CD4-positive, CD25-positive, alpha-beta regulatory T cell (primary cell): ENCODE results near the gene ZNF500. TPM values are rescaled to one million over a fixed set of nuclear protein-coding genes. Genes with fewer than 3 reads are reported as not detected.

Experiments
- ATAC-seq, 2 donors: fragments of 150-1000 bp; cut with Tn5 transposase; one replicate each; pipeline ENCODE4 v1.10.0; 2021; ENCODE audit warnings: low read depth in 2 of 2, moderate number of reproducible peaks in 2 of 2, moderate library complexity in 1 of 2
- DNase-seq, 3 donors: peaks; one replicate each; pipeline versions ENCODE4 v3.0.0 to v3.0.0-alpha.2; 2012 to 2022; ENCODE audit warnings: mixed read lengths in 1 of 3
- H3K27ac ChIP-seq: one replicate; pipeline ENCODE4 v1.7.0; 2013; ENCODE audit warnings: mild to moderate bottlenecking, low read length; ENCODE audit not compliant: insufficient read depth, poor library complexity, severe bottlenecking
- H3K27me3 ChIP-seq: one replicate; pipeline ENCODE4 v1.7.0; 2013; ENCODE audit warnings: low read length; ENCODE audit not compliant: control insufficient read depth, insufficient read depth
- H3K36me3 ChIP-seq: one replicate; pipeline ENCODE4 v1.7.0; 2013; ENCODE audit warnings: mild to moderate bottlenecking, low read length, moderate library complexity; ENCODE audit not compliant: control insufficient read depth, insufficient read depth
- H3K4me1 ChIP-seq: 2 replicates; pipeline ENCODE4 v1.7.0; 2013; ENCODE audit warnings: mild to moderate bottlenecking, low read length; ENCODE audit not compliant: insufficient read depth, control insufficient read depth, poor library complexity, severe bottlenecking
- H3K4me3 ChIP-seq: one replicate; pipeline ENCODE4 v1.7.0; 2013; ENCODE audit warnings: low read depth, mild to moderate bottlenecking, low read length, moderate library complexity
- H3K9me3 ChIP-seq, 2 experiments: 1 replicate in 1 of 2; 2 replicates in 1 of 2; pipeline ENCODE4 v1.7.0; 2013; ENCODE audit warnings: low read length in 2 of 2, mild to moderate bottlenecking in 1 of 2, moderate library complexity in 1 of 2; ENCODE audit not compliant: control insufficient read depth in 2 of 2
- H3K27ac Mint-ChIP-seq, 3 donors: one replicate each; pipeline ENCODE4 v1.8.0; 2020 to 2022; ENCODE audit warnings: mild to moderate bottlenecking in 3 of 3, mixed read lengths in 3 of 3, moderate library complexity in 2 of 3
- H3K27me3 Mint-ChIP-seq: one replicate; pipeline ENCODE4 v1.8.0; 2022; ENCODE audit warnings: mild to moderate bottlenecking, mixed read lengths
- H3K36me3 Mint-ChIP-seq: one replicate; pipeline ENCODE4 v1.8.0; 2020; ENCODE audit warnings: mixed read lengths
- H3K4me1 Mint-ChIP-seq, 4 donors: one replicate each; pipeline ENCODE4 v1.8.0; 2020 to 2022; ENCODE audit warnings: mixed read lengths in 4 of 4, mild to moderate bottlenecking in 1 of 4
- H3K4me3 Mint-ChIP-seq, 4 donors: one replicate each; pipeline ENCODE4 v1.8.0; 2020 to 2022; ENCODE audit warnings: mild to moderate bottlenecking in 4 of 4, mixed read lengths in 4 of 4, moderate library complexity in 3 of 4
- H3K9me3 Mint-ChIP-seq, 7 donors: one replicate each; pipeline ENCODE4 v1.8.0; 2020 to 2022; ENCODE audit warnings: mixed read lengths in 7 of 7, mild to moderate bottlenecking in 3 of 7, moderate library complexity in 2 of 7
- polyA plus RNA-seq, 4 donors: library from polyadenylated mRNA; unstranded; fragments of 300-500 nt; fragmentation: Illumina TruSeq; gene quantifications; one replicate each; pipeline ENCODE4 v1.2.3, GENCODE V29; 2021
- total RNA-seq: library from RNA; stranded (reverse); gene quantifications from one replicate; pipeline ENCODE4 v1.2.3, GENCODE V29; 2022

Gene ZNF500
- total and polyA plus RNA-seq, 5 donors from 2014 or later, result 4.5 to 16.9 (median 12.3) TPM

GRCh38 chr16:4752351-4753100 lies 14.4 kb downstream of the ZNF500 start:
- H3K27me3 Mint-ChIP-seq, result no peaks in the 10 kb centered on the region
- Histone ChIP-seq H3K27ac (no peak overlapping the region), H3K27me3 (no peaks in the 10 kb centered on the region), H3K36me3 (peaks cover 39% of the 10 kb centered on the region), H3K4me1 (no peaks in the 10 kb centered on the region), H3K9me3 (no peaks in the 10 kb centered on the region), H3K4me3 (no peak overlapping the region)
- peaks cover 23% of the 10 kb centered on the region for H3K36me3 Mint-ChIP-seq
- no peak overlapping the region for H3K4me3 Mint-ChIP-seq
- DNase-seq (no peak), ATAC-seq (no peak)
- H3K9me3 Mint-ChIP-seq, result peaks cover 0 to 2% (median 0%) of the 10 kb centered on the region in 7 donors
- H3K4me1 Mint-ChIP-seq, result peaks cover 0 to 10% (median 7%) of the 10 kb centered on the region in 4 donors
- H3K27ac Mint-ChIP-seq, result no peak overlapping the region

GRCh38 chr16:4750896-4751295 lies 16.1 kb downstream of the ZNF500 start:
- peaks cover 34% of the 10 kb centered on the region for H3K36me3 ChIP-seq
- H3K4me1 ChIP-seq, result no peaks in the 10 kb centered on the region
- no peak overlapping the region for H3K4me3 ChIP-seq
- Mint-ChIP-seq H3K4me3 (no peak overlapping the region), H3K4me1 (peaks cover 0 to 16% (median 7%) of the 10 kb centered on the region in 4 donors), H3K27me3 (no peaks in the 10 kb centered on the region), H3K9me3 (peaks cover 0 to 2% (median 0%) of the 10 kb centered on the region in 7 donors), H3K36me3 (peaks cover 17% of the 10 kb centered on the region), H3K27ac (no peak overlapping the region)
- no peaks in the 10 kb centered on the region for H3K9me3 ChIP-seq
- no peak overlapping the region for H3K27ac ChIP-seq
- H3K27me3 ChIP-seq, result no peaks in the 10 kb centered on the region
- DNase-seq (no peak), ATAC-seq (no peak)

DNA sequence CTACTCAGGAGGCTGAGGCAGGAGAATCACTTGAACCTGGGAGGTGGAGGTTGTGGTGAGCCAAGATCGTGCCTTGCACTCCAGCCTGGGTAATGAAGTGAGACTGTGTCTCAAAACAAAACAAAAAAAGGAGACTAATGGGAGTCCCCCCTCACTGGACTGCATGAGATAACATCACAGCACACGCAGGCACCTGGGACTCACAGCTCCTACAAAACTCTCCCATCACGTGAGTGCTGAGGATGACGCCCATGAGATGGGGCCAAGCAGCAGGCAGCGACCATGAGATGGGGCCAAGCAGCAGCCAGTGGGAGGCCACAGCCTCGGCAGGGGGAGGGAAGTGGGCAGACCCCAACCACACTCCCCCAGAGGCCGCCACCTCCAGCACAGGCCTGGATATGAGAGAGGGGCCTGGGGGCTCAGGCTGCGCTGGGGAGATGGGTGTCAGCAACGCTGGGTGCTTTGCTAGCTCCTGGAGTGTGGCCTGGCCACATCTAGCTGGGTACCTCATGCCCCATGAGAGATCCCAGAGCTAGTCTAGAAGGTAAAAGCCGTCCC lies 17.2 kb downstream of the ZNF500 start:
- H3K4me1 ChIP-seq, result no peaks in the 10 kb centered on the region
- H3K36me3 ChIP-seq, result peaks cover 25% of the 10 kb centered on the region
- no peak overlapping the region for H3K27ac ChIP-seq
- H3K27ac Mint-ChIP-seq, result no peak overlapping the region
- H3K27me3 ChIP-seq, result no peaks in the 10 kb centered on the region
- no peaks in the 10 kb centered on the region for H3K9me3 ChIP-seq
- H3K9me3 Mint-ChIP-seq, result no peaks in the 10 kb centered on the region
- no peak overlapping the region for H3K4me3 ChIP-seq
- H3K4me1 Mint-ChIP-seq, result peaks cover 0 to 16% (median 6%) of the 10 kb centered on the region in 4 donors
- H3K27me3 Mint-ChIP-seq, result no peaks in the 10 kb centered on the region
- no peak for DNase-seq
- H3K36me3 Mint-ChIP-seq, result peaks cover 8% of the 10 kb centered on the region
- no peak overlapping the region for H3K4me3 Mint-ChIP-seq
- ATAC-seq, result no peak

GRCh38 chr16:4748682-4749411 lies 18.1 kb downstream of the ZNF500 start:
- no peaks in the 10 kb centered on the region for H3K4me1 ChIP-seq
- Mint-ChIP-seq H3K9me3 (no peaks in the 10 kb centered on the region), H3K27me3 (no peaks in the 10 kb centered on the region), H3K4me1 (peaks cover 0 to 16% (median 6%) of the 10 kb centered on the region in 4 donors), H3K27ac (peak overlapping the region in 2 of 3 donors; percentile 33 to 62), H3K4me3 (no peak overlapping the region), H3K36me3 (peaks cover 7% of the 10 kb centered on the region)
- H3K4me3 ChIP-seq, result no peak overlapping the region
- no peaks in the 10 kb centered on the region for H3K9me3 ChIP-seq
- H3K36me3 ChIP-seq, result peaks cover 22% of the 10 kb centered on the region
- DNase-seq (no peak), ATAC-seq (no peak)
- H3K27ac ChIP-seq, result no peak overlapping the region
- no peaks in the 10 kb centered on the region for H3K27me3 ChIP-seq

- H3K9me3 ChIP-seq, result no peaks in the 10 kb centered on the region
- peaks cover 1% of the 10 kb centered on the region for H3K27me3 Mint-ChIP-seq
These were observed 18.9 kb downstream of the ZNF500 start for GRCh38 chr16:4747906-4748681.

GRCh38 chr16:4746991-4747574 lies 19.9 kb downstream of the ZNF500 start:
- H3K27ac Mint-ChIP-seq, result peak overlapping the region in 2 of 3 donors; percentile 33 to 63
- no peak for DNase-seq

More at GRCh38 chr16:4747906-4748681, 18.9 kb downstream of the ZNF500 start:
- no peaks in the 10 kb centered on the region for H3K27me3 ChIP-seq
- ATAC-seq, result no peak
- H3K9me3 Mint-ChIP-seq, result no peaks in the 10 kb centered on the region
- H3K4me3 ChIP-seq, result no peak overlapping the region
- H3K27ac Mint-ChIP-seq, result peak overlapping the region; percentile 33 to 63 (median 35)
- no peak for DNase-seq
- no peak overlapping the region for H3K27ac ChIP-seq
- H3K36me3 Mint-ChIP-seq, result peaks cover 5% of the 10 kb centered on the region
- H3K4me1 ChIP-seq, result no peaks in the 10 kb centered on the region
- H3K4me3 Mint-ChIP-seq, result peak overlapping the region in 2 of 4 donors; percentile 2 to 59
- peaks cover 20% of the 10 kb centered on the region for H3K36me3 ChIP-seq
- peaks cover 5 to 22% (median 8%) of the 10 kb centered on the region in 4 donors for H3K4me1 Mint-ChIP-seq

DNA sequence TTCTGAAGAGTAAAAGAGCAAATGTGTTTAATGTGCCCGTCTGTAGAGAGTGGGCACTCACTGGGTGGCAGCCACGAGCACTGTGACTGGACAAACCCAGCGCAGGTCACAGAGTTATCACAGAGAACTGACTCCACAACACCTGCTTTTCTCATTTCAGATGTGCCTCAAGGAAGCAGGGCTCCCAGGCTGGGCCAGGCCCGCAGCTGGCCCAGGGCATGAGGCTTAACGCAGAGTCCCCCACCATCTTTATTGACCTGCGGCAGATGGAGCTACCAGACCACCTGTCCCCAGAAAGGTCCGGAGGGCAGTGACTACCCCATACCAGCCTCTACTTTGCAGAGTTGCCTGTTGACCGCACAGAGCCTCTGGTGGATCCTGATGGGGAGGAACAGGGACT lies 20.7 kb downstream of the ZNF500 start:
- Mint-ChIP-seq H3K9me3 (no peaks in the 10 kb centered on the region), H3K4me1 (peaks cover 5 to 23% (median 8%) of the 10 kb centered on the region in 4 donors), H3K27ac (peak overlapping the region in 1 of 3 donors; percentile 9), H3K4me3 (no peak overlapping the region), H3K36me3 (peaks cover 5% of the 10 kb centered on the region), H3K27me3 (peaks cover 5% of the 10 kb centered on the region)
- Histone ChIP-seq H3K36me3 (peaks cover 5% of the 10 kb centered on the region), H3K27me3 (no peaks in the 10 kb centered on the region), H3K27ac (no peak overlapping the region), H3K9me3 (no peaks in the 10 kb centered on the region), H3K4me3 (no peak overlapping the region), H3K4me1 (no peaks in the 10 kb centered on the region)
- DNase-seq, result no peak
- ATAC-seq, result no peak

More at GRCh38 chr16:4746991-4747574, 19.9 kb downstream of the ZNF500 start:
- ATAC-seq, result no peak
- Histone ChIP-seq H3K9me3 (no peaks in the 10 kb centered on the region), H3K36me3 (peaks cover 12% of the 10 kb centered on the region), H3K27me3 (no peaks in the 10 kb centered on the region), H3K4me3 (no peak overlapping the region), H3K27ac (no peak overlapping the region), H3K4me1 (no peaks in the 10 kb centered on the region)
- Mint-ChIP-seq H3K4me1 (peaks cover 5 to 23% (median 8%) of the 10 kb centered on the region in 4 donors), H3K27me3 (peaks cover 5% of the 10 kb centered on the region), H3K9me3 (no peaks in the 10 kb centered on the region), H3K4me3 (no peak overlapping the region), H3K36me3 (peaks cover 5% of the 10 kb centered on the region)
